ENCODE measurements around the gene PCNX4. TPM values are rescaled to one million over a fixed set of nuclear protein-coding genes. Genes with fewer than 3 reads are reported as not detected.

Gene PCNX4
- total RNA-seq, 1 donor from 2014 or later: 79.0 TPM

GRCh38 chr14:60067882-60068281 lies 23.8 kb upstream of the PCNX4 start:
- no peak for DNase-seq (ENCODE audit: low spot score in 2 of 2, unreplicated experiment in 2 of 2)
- Mint-ChIP-seq H3K4me1 (peaks cover 3% of the 10 kb centered on the region), H3K27ac (no peak overlapping the region), H3K36me3 (no peaks in the 10 kb centered on the region), H3K27me3 (ENCODE audit: low read depth) (peaks cover 2% of the 10 kb centered on the region), H3K4me3 (no peak overlapping the region), H3K9me3 (no peaks in the 10 kb centered on the region)
- TF ChIP-seq, protein P1, sequence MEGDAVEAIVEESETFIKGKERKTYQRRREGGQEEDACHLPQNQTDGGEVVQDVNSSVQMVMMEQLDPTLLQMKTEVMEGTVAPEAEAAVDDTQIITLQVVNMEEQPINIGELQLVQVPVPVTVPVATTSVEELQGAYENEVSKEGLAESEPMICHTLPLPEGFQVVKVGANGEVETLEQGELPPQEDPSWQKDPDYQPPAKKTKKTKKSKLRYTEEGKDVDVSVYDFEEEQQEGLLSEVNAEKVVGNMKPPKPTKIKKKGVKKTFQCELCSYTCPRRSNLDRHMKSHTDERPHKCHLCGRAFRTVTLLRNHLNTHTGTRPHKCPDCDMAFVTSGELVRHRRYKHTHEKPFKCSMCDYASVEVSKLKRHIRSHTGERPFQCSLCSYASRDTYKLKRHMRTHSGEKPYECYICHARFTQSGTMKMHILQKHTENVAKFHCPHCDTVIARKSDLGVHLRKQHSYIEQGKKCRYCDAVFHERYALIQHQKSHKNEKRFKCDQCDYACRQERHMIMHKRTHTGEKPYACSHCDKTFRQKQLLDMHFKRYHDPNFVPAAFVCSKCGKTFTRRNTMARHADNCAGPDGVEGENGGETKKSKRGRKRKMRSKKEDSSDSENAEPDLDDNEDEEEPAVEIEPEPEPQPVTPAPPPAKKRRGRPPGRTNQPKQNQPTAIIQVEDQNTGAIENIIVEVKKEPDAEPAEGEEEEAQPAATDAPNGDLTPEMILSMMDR (IDR thresholded peaks at IDR 0.05; ENCODE audit: unreplicated experiment): no peak

- TF ChIP-seq, protein P1 (IDR thresholded peaks at IDR 0.05; ENCODE audit: unreplicated experiment): no peak
- no peak overlapping the region for H3K27ac Mint-ChIP-seq
Observed at GRCh38 chr14:60079723-60080122, 12.0 kb upstream of the PCNX4 start.

GRCh38 chr14:60085085-60085484 lies 6.6 kb upstream of the PCNX4 start:
- H3K36me3 Mint-ChIP-seq: no peaks in the 10 kb centered on the region
- DNase-seq (ENCODE audit: low spot score in 2 of 2, unreplicated experiment in 2 of 2): no peak
- no peaks in the 10 kb centered on the region for H3K9me3 Mint-ChIP-seq
- H3K27me3 Mint-ChIP-seq (ENCODE audit: low read depth): no peaks in the 10 kb centered on the region
- H3K27ac Mint-ChIP-seq: no peak overlapping the region
- no peak overlapping the region for H3K4me3 Mint-ChIP-seq
- TF ChIP-seq, protein P1 (IDR thresholded peaks at IDR 0.05; ENCODE audit: unreplicated experiment): no peak
- no peaks in the 10 kb centered on the region for H3K4me1 Mint-ChIP-seq

More at GRCh38 chr14:60079723-60080122, 12.0 kb upstream of the PCNX4 start:
- Mint-ChIP-seq H3K27me3 (ENCODE audit: low read depth) (no peaks in the 10 kb centered on the region), H3K4me3 (no peak overlapping the region), H3K4me1 (no peaks in the 10 kb centered on the region), H3K36me3 (no peaks in the 10 kb centered on the region), H3K9me3 (peaks cover 9% of the 10 kb centered on the region)
- DNase-seq (ENCODE audit: low spot score in 2 of 2, unreplicated experiment in 2 of 2): no peak

DNA sequence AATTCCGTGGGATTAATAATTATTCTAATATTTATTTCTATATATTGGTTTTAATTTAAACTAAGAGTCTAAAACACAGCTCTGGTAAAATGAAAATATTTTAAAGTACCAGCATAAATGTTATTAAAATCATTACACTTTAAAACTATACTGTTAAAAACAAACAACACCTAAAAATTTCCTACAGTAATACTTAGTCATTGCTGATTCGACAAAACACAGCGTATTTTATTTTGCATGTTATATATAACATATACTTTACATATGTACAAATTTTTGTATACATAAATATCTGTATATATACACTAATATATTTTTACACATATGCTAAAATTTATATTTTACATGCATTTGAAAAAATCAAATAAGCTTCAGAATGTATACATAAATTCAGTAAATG lies 6.0 kb upstream of the PCNX4 start:
- no peak overlapping the region for H3K27ac Mint-ChIP-seq
- no peaks in the 10 kb centered on the region for H3K27me3 Mint-ChIP-seq (ENCODE audit: low read depth)

GRCh38 chr14:60087668-60088067 lies 4.1 kb upstream of the PCNX4 start:
- H3K9me3 Mint-ChIP-seq: no peaks in the 10 kb centered on the region
- no peaks in the 10 kb centered on the region for H3K36me3 Mint-ChIP-seq
- TF ChIP-seq, protein P1 (IDR thresholded peaks at IDR 0.05; ENCODE audit: unreplicated experiment): no peak
- H3K27me3 Mint-ChIP-seq (ENCODE audit: low read depth): no peaks in the 10 kb centered on the region
- peaks cover 7% of the 10 kb centered on the region for H3K4me1 Mint-ChIP-seq
- DNase-seq (ENCODE audit: low spot score in 2 of 2, unreplicated experiment in 2 of 2): no peak
- H3K4me3 Mint-ChIP-seq: no peak overlapping the region
- no peak overlapping the region for H3K27ac Mint-ChIP-seq

More for the DNA sequence above, 6.0 kb upstream of the PCNX4 start:
- TF ChIP-seq, protein P1 (IDR thresholded peaks at IDR 0.05; ENCODE audit: unreplicated experiment): no peak
- peaks cover 2% of the 10 kb centered on the region for H3K4me1 Mint-ChIP-seq
- no peak for DNase-seq (ENCODE audit: low spot score in 2 of 2, unreplicated experiment in 2 of 2)
- H3K9me3 Mint-ChIP-seq: no peaks in the 10 kb centered on the region
- no peak overlapping the region for H3K4me3 Mint-ChIP-seq
- H3K36me3 Mint-ChIP-seq: no peaks in the 10 kb centered on the region

DNA sequence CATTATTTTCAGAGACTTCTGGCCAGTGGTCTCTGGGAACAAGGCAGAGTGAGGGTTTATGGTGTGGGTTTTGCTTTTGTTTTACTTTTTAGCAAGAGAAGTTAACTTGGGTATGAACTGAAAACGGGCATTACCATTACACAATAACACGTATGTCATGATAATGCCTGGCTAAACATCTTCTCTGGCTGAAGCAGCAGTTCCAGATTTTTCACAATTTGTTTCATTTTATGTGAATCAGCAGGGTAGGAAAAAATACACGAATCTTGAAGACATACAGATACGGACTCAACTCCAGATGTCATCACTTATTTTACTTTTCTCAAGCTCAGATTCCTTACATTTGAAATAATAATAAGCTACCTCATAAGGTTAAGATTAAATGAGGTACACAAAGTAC lies 2.5 kb upstream of the PCNX4 start:
- H3K27me3 Mint-ChIP-seq (ENCODE audit: low read depth): no peaks in the 10 kb centered on the region
- peaks cover 19% of the 10 kb centered on the region for H3K4me1 Mint-ChIP-seq
- no peak overlapping the region for H3K4me3 Mint-ChIP-seq
- no peaks in the 10 kb centered on the region for H3K9me3 Mint-ChIP-seq
- no peaks in the 10 kb centered on the region for H3K36me3 Mint-ChIP-seq
- peak overlapping the region; percentile 26 for H3K27ac Mint-ChIP-seq
- TF ChIP-seq, protein P1 (IDR thresholded peaks at IDR 0.05; ENCODE audit: unreplicated experiment): no peak
- DNase-seq (ENCODE audit: low spot score in 2 of 2, unreplicated experiment in 2 of 2): no peak
